ENCODE results near the gene MCF2L2.
"Not testable (repeated sequence)": the region's sequence is repeated elsewhere in the genome, so short reads cannot be mapped to it uniquely, and the experiment has no call there.

MCF2L2 gene

DNA sequence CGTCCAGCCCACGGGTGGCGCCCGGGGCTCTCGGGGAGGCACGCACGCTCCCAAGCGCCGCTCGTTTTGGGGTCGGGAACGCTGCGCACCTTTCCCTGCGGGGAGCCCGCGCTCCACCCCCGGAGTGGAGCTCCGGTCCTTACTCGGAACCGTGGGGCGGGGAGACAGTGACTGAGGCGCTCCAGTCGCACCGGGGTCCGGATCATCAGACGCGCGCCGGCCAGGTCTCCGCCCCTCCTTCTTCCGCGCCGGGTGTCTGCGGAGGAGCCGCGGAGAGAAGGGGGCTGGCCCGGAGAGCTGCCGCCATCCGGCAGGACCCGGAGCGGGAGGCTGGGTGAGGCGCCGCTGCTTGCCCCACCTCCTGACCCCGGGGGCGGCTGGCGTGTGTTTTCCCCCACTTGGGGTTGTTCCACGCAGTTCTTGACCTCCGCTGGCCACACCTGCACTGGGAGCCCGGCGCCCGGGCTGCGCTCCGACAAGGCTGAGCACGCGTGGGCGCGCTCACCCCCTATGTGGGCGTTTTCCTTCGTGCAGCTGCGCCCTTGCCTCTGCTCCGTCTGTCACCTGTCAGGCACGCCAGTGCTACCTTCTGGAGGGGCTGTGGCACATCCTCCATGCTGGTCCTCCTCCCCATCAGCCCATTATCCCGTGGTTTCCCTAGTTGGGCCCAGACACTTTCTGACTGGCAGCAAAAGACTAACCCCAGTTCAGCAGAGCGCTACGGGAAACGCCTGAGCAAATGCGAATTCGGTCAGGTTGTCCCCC lies at the start of gene MCF2L2:
Gene MCF2L2 (minus strand): TSS at position 173 of the 765 bp plus-strand sequence. CDS start 642 bp downstream, outside the sequence.
- peak; percentile 54 for DNase-seq (ENCODE audit: low read depth)

GRCh38 chr3:183477801-183478456 lies 49.5 kb upstream of the MCF2L2 start:
- no peak for DNase-seq (ENCODE audit: low read depth)

GRCh38 chr3:183475764-183476162 lies 47.3 kb upstream of the MCF2L2 start:
- DNase-seq (ENCODE audit: low read depth), result not testable (repeated sequence)

GRCh38 chr3:183475016-183475763 lies 46.8 kb upstream of the MCF2L2 start:
- DNase-seq (ENCODE audit: low read depth), result no peak

GRCh38 chr3:183473969-183474368 lies 45.5 kb upstream of the MCF2L2 start:
- DNase-seq (ENCODE audit: low read depth), result no peak

GRCh38 chr3:183472155-183472554 lies 43.7 kb upstream of the MCF2L2 start:
- DNase-seq (ENCODE audit: low read depth), result no peak

GRCh38 chr3:183468424-183468823 lies 40.0 kb upstream of the MCF2L2 start:
- DNase-seq (ENCODE audit: low read depth), result no peak

DNA sequence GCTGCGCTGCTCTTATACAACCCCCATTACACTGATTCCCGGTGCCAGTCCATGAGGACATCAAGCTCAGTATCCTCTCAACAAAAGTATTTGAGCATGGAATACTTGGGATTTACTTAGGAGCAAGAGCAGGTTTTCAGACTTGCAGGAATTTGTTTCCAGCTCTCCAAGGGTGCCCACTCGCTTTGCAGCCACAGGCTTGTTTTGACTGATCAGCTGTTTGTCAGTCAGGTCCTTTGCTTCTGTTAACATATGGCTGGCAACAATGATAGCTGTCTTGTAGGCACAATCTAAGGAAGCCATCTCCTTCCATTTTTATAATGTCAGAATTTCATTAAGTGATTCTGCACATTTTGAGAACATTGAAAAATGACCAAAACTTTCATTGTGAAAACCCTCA lies 38.2 kb upstream of the MCF2L2 start:
- no peak for DNase-seq (ENCODE audit: low read depth)

DNA sequence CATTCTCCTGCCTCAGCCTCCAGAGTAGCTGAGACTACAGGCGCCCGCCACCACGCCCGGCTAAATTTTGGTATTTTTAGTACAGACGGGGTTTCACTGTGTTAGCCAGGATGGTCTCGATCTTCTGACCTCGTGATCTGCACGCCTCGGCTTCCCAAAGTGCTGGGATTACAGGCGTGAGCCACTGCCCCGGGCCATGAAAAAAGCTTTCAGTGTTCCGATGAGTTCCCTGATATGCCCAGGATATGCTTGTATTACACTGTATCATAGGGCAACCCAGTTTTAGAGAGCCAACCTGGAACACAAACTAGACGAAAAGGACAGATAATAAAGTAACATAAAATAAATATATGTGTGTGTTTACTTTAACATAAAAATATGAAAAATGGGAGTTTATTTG lies 37.3 kb upstream of the MCF2L2 start:
- not testable (repeated sequence) for DNase-seq (ENCODE audit: low read depth)

- no peak for DNase-seq (ENCODE audit: low read depth)
Measured at GRCh38 chr3:183464480-183464879, 36.1 kb upstream of the MCF2L2 start.

- peak; percentile 17 for DNase-seq (ENCODE audit: low read depth)
Measured at GRCh38 chr3:183460081-183461055, 31.9 kb upstream of the MCF2L2 start.

GRCh38 chr3:183455089-183455488 lies 26.7 kb upstream of the MCF2L2 start:
- peak; percentile 69 for DNase-seq (ENCODE audit: low read depth)

GRCh38 chr3:183454064-183454463 lies 25.6 kb upstream of the MCF2L2 start:
- no peak for DNase-seq (ENCODE audit: low read depth)

- DNase-seq (ENCODE audit: low read depth), result peak; percentile 19
Measured at GRCh38 chr3:183449791-183450190, 21.4 kb upstream of the MCF2L2 start.

DNA sequence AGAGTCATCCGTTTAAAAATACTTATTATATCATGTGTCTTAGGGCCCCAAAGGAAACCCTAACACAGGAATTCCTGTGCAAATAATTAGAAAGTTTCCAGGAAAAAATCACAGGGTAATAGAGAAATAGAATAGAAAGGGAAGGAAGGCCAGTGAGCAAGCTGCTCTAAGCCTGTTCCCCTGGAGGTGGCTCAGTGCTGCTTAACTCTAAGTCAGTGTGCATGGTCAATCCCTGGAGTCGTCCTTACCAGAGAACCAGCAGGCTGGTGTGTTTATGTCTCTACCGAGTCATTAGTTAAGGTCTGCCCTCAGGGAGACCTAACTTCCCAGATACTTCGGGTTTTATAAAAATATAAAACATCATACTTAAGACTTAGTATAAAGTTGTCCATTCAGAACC lies 21.0 kb upstream of the MCF2L2 start:
- peak; percentile 65 for DNase-seq (ENCODE audit: low read depth)

- no peak for DNase-seq (ENCODE audit: low read depth)
Measured at GRCh38 chr3:183448369-183449128, 20.1 kb upstream of the MCF2L2 start.

GRCh38 chr3:183447206-183448001 lies 19.0 kb upstream of the MCF2L2 start:
- peak; percentile 91 for DNase-seq (ENCODE audit: low read depth)

DNA sequence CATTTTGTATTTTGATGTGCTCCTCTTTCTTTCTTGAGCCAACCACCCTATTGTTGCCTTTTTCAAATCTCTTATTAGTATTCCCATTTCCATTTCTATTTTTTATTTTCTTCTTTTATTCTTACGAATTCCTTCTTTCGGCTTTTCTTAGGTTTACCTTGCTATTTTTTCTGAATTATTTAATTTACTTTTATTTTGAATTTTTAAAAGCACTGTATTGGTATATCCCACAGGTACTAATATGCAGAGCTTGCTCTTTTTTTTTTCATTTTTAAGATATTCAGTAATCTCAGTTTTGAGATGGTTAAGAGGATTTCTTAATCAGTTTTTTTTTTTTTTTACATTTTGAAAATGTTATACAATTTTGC lies 18.4 kb upstream of the MCF2L2 start:
- no peak for DNase-seq (ENCODE audit: low read depth)

DNA sequence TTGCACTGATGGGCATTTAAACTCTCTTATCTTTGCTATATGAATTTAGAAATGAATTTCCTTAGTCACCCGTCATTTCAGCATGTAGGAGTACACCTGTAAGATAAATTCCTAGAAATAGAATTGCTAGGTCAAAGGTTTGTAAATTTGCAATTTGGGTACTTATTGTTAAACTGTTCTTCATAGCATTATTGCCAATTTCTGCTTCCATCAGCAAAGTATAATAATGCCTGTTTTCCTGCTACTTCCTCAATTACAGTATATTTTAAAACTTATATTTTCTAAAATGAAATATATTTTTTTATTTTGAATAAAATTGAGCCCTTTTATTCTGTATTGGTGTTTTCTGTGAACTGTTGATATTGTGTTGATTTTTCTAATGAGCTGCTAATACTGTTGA lies 16.3 kb upstream of the MCF2L2 start:
- no peak for DNase-seq (ENCODE audit: low read depth)
